MM.1S (cell line): ENCODE measurements around the gene KLHDC3.

Experiments used
- EZH2 ChIP-seq: fragments of 300-600 bp; sonication (generic); optimal IDR thresholded peaks from 2 replicates; pipeline ENCODE3; 2017; ENCODE audit warnings: low read depth, mild to moderate bottlenecking, antibody characterized with exemption, low read length, mixed read lengths
- TF ChIP-seq, protein P1 (sequence below): fragments of 300-600 bp; sonication (generic); IDR thresholded peaks from 2 replicates; pipeline ENCODE4 v1.5.1; 2016; ENCODE audit warnings: antibody characterized with exemption, low read length, mixed read lengths

DNA sequence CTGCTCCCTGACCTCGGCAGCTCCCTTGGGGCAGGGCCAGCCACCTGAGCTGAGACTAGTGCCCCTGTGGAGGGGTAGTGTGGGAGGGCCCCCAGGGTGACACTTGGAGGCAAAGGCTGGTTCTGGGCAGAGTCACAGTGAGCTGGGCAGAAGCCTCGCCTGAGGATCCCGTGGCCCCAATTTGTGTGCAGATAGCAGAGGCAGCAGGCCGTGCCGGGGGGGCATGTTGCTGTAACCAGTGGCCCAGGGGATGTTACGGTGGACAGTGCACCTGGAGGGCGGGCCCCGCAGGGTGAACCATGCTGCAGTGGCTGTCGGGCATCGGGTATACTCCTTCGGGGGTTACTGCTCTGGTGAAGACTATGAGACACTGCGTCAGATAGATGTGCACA lies 2.9 kb downstream of the KLHDC3 start:
- TF ChIP-seq, protein P1, sequence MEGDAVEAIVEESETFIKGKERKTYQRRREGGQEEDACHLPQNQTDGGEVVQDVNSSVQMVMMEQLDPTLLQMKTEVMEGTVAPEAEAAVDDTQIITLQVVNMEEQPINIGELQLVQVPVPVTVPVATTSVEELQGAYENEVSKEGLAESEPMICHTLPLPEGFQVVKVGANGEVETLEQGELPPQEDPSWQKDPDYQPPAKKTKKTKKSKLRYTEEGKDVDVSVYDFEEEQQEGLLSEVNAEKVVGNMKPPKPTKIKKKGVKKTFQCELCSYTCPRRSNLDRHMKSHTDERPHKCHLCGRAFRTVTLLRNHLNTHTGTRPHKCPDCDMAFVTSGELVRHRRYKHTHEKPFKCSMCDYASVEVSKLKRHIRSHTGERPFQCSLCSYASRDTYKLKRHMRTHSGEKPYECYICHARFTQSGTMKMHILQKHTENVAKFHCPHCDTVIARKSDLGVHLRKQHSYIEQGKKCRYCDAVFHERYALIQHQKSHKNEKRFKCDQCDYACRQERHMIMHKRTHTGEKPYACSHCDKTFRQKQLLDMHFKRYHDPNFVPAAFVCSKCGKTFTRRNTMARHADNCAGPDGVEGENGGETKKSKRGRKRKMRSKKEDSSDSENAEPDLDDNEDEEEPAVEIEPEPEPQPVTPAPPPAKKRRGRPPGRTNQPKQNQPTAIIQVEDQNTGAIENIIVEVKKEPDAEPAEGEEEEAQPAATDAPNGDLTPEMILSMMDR: no peak
- TF ChIP-seq EZH2: no peak
